GM21528 (cell line): ENCODE measurements around the gene FAM241B.

Experiments
- ATAC-seq: cut with Tn5 transposase; IDR thresholded peaks from one replicate; pipeline ENCODE4 v1.9.1; 2021; ENCODE audit warnings: mild to moderate bottlenecking, moderate library complexity; ENCODE audit not compliant: unreplicated experiment, low FRiP score

Gene FAM241B

GRCh38 chr10:69662901-69663300 lies 32.9 kb downstream of the FAM241B start:
- ATAC-seq = no peak

GRCh38 chr10:69663369-69663947 lies 33.4 kb downstream of the FAM241B start:
- ATAC-seq = no peak

GRCh38 chr10:69665474-69666320 lies 35.6 kb downstream of the FAM241B start:
- no peak for ATAC-seq

GRCh38 chr10:69666756-69667155 lies 36.7 kb downstream of the FAM241B start:
- no peak for ATAC-seq

GRCh38 chr10:69668721-69669120 lies 38.7 kb downstream of the FAM241B start:
- ATAC-seq = no peak

GRCh38 chr10:69669409-69669808 lies 39.4 kb downstream of the FAM241B start:
- ATAC-seq = no peak

GRCh38 chr10:69673521-69673920 lies 43.5 kb downstream of the FAM241B start:
- ATAC-seq = no peak

- ATAC-seq = no peak
Observed at GRCh38 chr10:69674786-69675185, 44.7 kb downstream of the FAM241B start.

- no peak for ATAC-seq
Observed at GRCh38 chr10:69676301-69676700, 46.3 kb downstream of the FAM241B start.

- no peak for ATAC-seq
Observed at GRCh38 chr10:69677985-69678654, 48.1 kb downstream of the FAM241B start.

- no peak for ATAC-seq
Observed at GRCh38 chr10:69679736-69680135, 49.7 kb downstream of the FAM241B start.

GRCh38 chr10:69680610-69681009 lies 50.6 kb downstream of the FAM241B start:
- ATAC-seq = no peak

- ATAC-seq = no peak
Observed at GRCh38 chr10:69681436-69681835, 51.4 kb downstream of the FAM241B start.

GRCh38 chr10:69682955-69683474 lies 53.0 kb downstream of the FAM241B start:
- ATAC-seq = no peak
